Uterus (tissue), 2 donors: ENCODE measurements around the gene HSD3B7.

Source experiments
- POLR2A ChIP-seq, 2 donors: fragments of 450-650 bp; IDR thresholded peaks; one replicate each; pipeline ENCODE4 v1.6.1; 2016; ENCODE audit warnings: antibody characterized with exemption in 2 of 2, mild to moderate bottlenecking in 1 of 2, moderate library complexity in 1 of 2
- TF ChIP-seq, protein P1 (sequence below), 4 experiments: fragments of 200-600 bp in 2 of 4; fragments of 450-650 bp in 2 of 4; sonication (generic) in 2 of 4; IDR thresholded peaks; one replicate each; pipeline ENCODE4 v1.5.1; 2016 to 2019; ENCODE audit warnings: antibody characterized with exemption in 4 of 4, mild to moderate bottlenecking in 2 of 4, moderate library complexity in 1 of 4

DNA sequence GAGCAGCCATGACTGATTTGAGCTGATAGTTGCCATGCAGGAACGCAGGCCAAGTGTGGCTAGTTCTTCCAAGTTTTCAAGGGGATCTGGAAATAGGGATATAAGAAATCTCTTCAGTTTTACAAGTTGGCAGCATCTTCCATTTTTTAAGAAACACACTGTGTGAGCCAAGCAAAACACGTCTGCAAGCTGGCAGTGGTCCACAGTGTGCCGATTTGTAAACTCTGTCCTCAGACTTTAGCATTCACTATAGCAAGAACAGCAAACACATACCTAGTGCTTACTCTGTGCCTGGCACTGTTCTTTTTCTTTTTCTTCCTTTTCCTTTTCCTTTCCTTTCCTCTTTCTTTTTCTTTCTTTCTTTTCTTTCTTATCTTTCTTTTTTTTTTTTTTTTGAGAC lies 33.3 kb upstream of the HSD3B7 start:
- TF ChIP-seq POLR2A (IDR thresholded peaks at IDR 0.05): no peak
- TF ChIP-seq, protein P1, sequence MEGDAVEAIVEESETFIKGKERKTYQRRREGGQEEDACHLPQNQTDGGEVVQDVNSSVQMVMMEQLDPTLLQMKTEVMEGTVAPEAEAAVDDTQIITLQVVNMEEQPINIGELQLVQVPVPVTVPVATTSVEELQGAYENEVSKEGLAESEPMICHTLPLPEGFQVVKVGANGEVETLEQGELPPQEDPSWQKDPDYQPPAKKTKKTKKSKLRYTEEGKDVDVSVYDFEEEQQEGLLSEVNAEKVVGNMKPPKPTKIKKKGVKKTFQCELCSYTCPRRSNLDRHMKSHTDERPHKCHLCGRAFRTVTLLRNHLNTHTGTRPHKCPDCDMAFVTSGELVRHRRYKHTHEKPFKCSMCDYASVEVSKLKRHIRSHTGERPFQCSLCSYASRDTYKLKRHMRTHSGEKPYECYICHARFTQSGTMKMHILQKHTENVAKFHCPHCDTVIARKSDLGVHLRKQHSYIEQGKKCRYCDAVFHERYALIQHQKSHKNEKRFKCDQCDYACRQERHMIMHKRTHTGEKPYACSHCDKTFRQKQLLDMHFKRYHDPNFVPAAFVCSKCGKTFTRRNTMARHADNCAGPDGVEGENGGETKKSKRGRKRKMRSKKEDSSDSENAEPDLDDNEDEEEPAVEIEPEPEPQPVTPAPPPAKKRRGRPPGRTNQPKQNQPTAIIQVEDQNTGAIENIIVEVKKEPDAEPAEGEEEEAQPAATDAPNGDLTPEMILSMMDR (IDR thresholded peaks at IDR 0.05): no peak
